ENCODE measurements around the gene FOXF2. TPM values are rescaled to one million over a fixed set of nuclear protein-coding genes. Genes with fewer than 3 reads are reported as not detected.

Gene FOXF2
- total RNA-seq, 4 donors from 2014 or later = 0.59 to 1.4 (median 0.77) TPM

- intact Hi-C loops (cut with DNase I; ENCODE audit: low total_unique reads) = no loop called here
- DNase-seq (ENCODE audit: low spot score in 2 of 2) = peak in 1 of 2 donors; percentile 26
- 62 to 69% methylated on average over 9 of the region's 9 CpGs for WGBS, 2 donors
- H3K4me3 ChIP-seq (ENCODE audit: low read depth, poor library complexity, severe bottlenecking) = no peak overlapping the region
- TF ChIP-seq, protein P1, sequence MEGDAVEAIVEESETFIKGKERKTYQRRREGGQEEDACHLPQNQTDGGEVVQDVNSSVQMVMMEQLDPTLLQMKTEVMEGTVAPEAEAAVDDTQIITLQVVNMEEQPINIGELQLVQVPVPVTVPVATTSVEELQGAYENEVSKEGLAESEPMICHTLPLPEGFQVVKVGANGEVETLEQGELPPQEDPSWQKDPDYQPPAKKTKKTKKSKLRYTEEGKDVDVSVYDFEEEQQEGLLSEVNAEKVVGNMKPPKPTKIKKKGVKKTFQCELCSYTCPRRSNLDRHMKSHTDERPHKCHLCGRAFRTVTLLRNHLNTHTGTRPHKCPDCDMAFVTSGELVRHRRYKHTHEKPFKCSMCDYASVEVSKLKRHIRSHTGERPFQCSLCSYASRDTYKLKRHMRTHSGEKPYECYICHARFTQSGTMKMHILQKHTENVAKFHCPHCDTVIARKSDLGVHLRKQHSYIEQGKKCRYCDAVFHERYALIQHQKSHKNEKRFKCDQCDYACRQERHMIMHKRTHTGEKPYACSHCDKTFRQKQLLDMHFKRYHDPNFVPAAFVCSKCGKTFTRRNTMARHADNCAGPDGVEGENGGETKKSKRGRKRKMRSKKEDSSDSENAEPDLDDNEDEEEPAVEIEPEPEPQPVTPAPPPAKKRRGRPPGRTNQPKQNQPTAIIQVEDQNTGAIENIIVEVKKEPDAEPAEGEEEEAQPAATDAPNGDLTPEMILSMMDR (IDR thresholded peaks at IDR 0.05) = no peak
- no peak for TF ChIP-seq POLR2A (IDR thresholded peaks at IDR 0.05)
These were observed 23.5 kb downstream of the FOXF2 start for GRCh38 chr6:1412901-1413300.

DNA sequence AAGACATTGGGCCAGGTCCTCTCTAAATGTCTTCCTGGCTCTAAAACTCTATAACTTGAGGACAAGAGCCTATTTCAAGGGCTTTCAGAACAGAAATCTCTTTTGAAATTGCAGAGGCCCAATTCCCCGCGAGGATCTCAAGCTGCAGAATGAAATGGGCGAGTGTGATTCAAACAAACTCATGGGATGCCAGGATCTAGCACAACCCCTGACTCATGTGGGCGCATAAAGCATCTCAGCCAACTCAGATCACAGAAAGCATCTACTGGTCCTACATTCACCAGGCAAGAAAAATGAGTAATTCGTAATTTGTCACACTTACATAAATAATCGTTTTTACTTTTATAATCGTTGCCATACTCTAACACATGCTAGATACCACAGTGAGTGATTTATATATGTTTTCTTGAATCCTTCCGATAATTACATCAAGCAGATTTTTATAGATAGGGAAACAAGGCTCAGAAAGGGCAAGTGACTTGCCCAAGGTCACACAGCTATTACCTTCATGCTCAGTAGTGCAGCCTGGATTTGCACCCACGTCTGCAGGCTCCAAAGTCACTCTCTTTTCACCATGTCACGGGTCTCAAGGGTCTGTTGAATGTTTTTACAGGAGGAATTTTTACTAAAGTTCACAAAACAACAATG lies 26.2 kb downstream of the FOXF2 start:
- TF ChIP-seq, protein P1 (IDR thresholded peaks at IDR 0.05) = no peak
- TF ChIP-seq POLR2A (IDR thresholded peaks at IDR 0.05) = no peak
- 84 to 85% methylated on average over 10 of the region's 10 CpGs for WGBS, 2 donors
- peak in 1 of 2 donors; percentile 60 for DNase-seq (ENCODE audit: low spot score in 2 of 2)
- intact Hi-C loops (cut with DNase I; ENCODE audit: low total_unique reads) = no loop called here
- no peak overlapping the region for H3K4me3 ChIP-seq (ENCODE audit: low read depth, poor library complexity, severe bottlenecking)

GRCh38 chr6:1416191-1416760 lies 26.9 kb downstream of the FOXF2 start:
- no peak overlapping the region for H3K4me3 ChIP-seq (ENCODE audit: low read depth, poor library complexity, severe bottlenecking)
- TF ChIP-seq, protein P1 (IDR thresholded peaks at IDR 0.05) = no peak
- TF ChIP-seq POLR2A (IDR thresholded peaks at IDR 0.05) = no peak
- intact Hi-C loops (cut with DNase I; ENCODE audit: low total_unique reads) = no loop called here
- WGBS, 2 donors = 63 to 67% methylated on average over 19 to 21 of the region's 21 CpGs
- peak in 1 of 2 donors; percentile 78 for DNase-seq (ENCODE audit: low spot score in 2 of 2)

DNA sequence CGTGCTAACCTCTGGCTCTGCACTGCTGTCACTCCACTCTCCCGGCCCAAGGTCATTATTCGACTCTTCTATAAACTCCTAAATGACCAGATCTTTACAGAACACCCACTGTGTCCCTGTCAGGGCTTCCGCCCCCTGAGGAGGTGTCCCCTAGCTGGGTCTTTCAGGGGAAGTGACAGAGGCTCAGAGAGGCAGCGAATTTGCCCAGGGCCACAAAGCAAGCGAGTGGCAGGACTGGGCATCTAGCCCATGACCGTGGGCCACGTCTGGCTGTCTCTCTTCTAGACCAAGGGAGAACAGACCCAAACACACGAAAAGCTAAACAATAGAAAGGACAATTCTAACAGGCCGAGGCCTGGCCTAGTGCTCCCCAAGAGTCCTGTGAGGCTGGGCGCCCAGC lies 27.4 kb downstream of the FOXF2 start:
- peak in 1 of 2 donors; percentile 57 for DNase-seq (ENCODE audit: low spot score in 2 of 2)
- intact Hi-C loops (cut with DNase I; ENCODE audit: low total_unique reads) = no loop called here
- no peak overlapping the region for H3K4me3 ChIP-seq (ENCODE audit: low read depth, poor library complexity, severe bottlenecking)
- TF ChIP-seq, protein P1 (IDR thresholded peaks at IDR 0.05) = no peak
- TF ChIP-seq POLR2A (IDR thresholded peaks at IDR 0.05) = no peak
- 87% methylated on average over 11 of the region's 11 CpGs for WGBS, 2 donors

DNA sequence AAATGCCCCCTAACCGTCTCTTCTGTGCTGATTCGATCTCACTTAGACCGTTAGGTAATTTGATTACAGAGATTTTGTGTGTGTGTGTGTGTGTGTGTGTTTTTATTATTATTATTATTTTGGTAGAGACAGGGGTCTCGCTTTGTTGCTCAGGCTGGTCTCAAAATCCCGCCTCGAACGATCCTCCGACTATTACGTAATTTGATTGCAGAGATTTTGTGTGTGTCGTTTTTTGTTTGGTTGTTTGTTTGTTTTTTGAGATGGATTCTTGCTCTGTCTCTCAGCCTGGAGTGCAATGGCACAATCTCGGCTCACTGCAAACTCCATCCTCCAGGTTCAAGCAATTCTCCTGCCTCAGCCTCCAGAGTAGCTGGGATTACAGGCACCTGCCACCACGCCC lies 28.3 kb downstream of the FOXF2 start:
- WGBS, 2 donors = 94 to 96% methylated on average over 12 of the region's 12 CpGs
- intact Hi-C loops (cut with DNase I; ENCODE audit: low total_unique reads) = no loop called here

More for the DNA sequence above, 28.3 kb downstream of the FOXF2 start:
- no peak for DNase-seq (ENCODE audit: low spot score in 2 of 2)
- TF ChIP-seq POLR2A (IDR thresholded peaks at IDR 0.05) = no peak
- TF ChIP-seq, protein P1 (IDR thresholded peaks at IDR 0.05) = no peak
- H3K4me3 ChIP-seq (ENCODE audit: low read depth, poor library complexity, severe bottlenecking) = no peak overlapping the region
